Cardiac muscle cell (in vitro differentiated cells and primary cell): ENCODE measurements around the gene WDR54. TPM values are rescaled to one million over a fixed set of nuclear protein-coding genes. Genes with fewer than 3 reads are reported as not detected.

ENCODE experiments used
- DNase-seq, 2 donors: peaks; one replicate each; pipeline versions ENCODE4 v3.0.0 to v3.0.0-alpha.2; 2010 to 2017; ENCODE audit warnings: low read depth in 1 of 2, low spot score in 1 of 2
- H3K27ac ChIP-seq: fragments of 200-600 bp; sonication (generic); 2 replicates; pipeline ENCODE4 v1.5.1; 2016
- H3K27me3 ChIP-seq: fragments of 200-600 bp; sonication (generic); 2 replicates; pipeline ENCODE4 v1.6.0; 2016; ENCODE audit warnings: control low read depth
- H3K36me3 ChIP-seq: fragments of 200-600 bp; sonication (generic); 2 replicates; pipeline ENCODE4 v1.5.1; 2016; ENCODE audit warnings: control low read depth
- H3K4me1 ChIP-seq: fragments of 200-600 bp; sonication (generic); 2 replicates; pipeline ENCODE4 v1.8.1; 2017; ENCODE audit warnings: low read depth, mild to moderate bottlenecking, mixed run types
- H3K4me3 ChIP-seq: fragments of 200-600 bp; sonication (generic); 2 replicates; pipeline ENCODE4 v1.5.1; 2016; ENCODE audit warnings: mild to moderate bottlenecking
- H3K9me3 ChIP-seq: fragments of 200-600 bp; sonication (generic); 2 replicates; pipeline ENCODE4 v1.5.1; 2017; ENCODE audit warnings: low read depth, mild to moderate bottlenecking, control low read depth
- polyA plus RNA-seq: library from polyadenylated mRNA; unstranded; fragments of >200 nt; fragmentation: Nextera tagmentation; extraction: Ambion mirVana; gene quantifications from 2 replicates; pipeline ENCODE4 v1.2.1, GENCODE V29; 2016
- total RNA-seq: library from RNA; depleted of rRNA; stranded (reverse); fragments of >200 nt; gene quantifications from 2 replicates; pipeline ENCODE4 v1.2.3, GENCODE V29; 2016
- TF ChIP-seq, protein P1 (sequence below): IDR thresholded peaks from 2 replicates; pipeline ENCODE4 v1.5.1; 2012; ENCODE audit warnings: low read depth, mild to moderate bottlenecking, low read length

Gene WDR54
- total and polyA plus RNA-seq, 2 experiments from 2014 or later, result 88.5 to 132 TPM

DNA sequence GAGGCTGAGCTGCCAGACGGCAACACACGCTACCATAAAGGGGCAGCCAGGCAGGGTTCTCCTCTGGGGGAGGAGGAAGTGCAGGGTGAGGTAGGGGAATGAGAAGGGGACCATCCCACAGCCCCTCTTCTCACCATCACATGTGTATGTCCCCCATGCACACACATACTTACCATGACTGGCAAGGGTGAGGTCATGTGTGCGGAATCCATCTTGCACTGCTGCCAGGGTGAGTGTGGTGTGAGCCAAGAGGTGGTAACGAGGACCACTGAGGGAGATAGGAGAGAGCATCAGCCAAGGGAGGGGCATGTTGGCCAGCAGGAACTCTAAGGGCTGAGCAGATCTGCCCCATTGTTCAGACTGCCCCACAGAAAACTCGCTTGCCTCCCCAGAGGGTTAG is 7.1 kb downstream of the WDR54 start:
- TF ChIP-seq, protein P1, sequence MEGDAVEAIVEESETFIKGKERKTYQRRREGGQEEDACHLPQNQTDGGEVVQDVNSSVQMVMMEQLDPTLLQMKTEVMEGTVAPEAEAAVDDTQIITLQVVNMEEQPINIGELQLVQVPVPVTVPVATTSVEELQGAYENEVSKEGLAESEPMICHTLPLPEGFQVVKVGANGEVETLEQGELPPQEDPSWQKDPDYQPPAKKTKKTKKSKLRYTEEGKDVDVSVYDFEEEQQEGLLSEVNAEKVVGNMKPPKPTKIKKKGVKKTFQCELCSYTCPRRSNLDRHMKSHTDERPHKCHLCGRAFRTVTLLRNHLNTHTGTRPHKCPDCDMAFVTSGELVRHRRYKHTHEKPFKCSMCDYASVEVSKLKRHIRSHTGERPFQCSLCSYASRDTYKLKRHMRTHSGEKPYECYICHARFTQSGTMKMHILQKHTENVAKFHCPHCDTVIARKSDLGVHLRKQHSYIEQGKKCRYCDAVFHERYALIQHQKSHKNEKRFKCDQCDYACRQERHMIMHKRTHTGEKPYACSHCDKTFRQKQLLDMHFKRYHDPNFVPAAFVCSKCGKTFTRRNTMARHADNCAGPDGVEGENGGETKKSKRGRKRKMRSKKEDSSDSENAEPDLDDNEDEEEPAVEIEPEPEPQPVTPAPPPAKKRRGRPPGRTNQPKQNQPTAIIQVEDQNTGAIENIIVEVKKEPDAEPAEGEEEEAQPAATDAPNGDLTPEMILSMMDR, result no peak
- H3K27me3 ChIP-seq, result no peaks in the 10 kb centered on the region
- H3K9me3 ChIP-seq, result no peaks in the 10 kb centered on the region
- no peaks in the 10 kb centered on the region for H3K4me1 ChIP-seq
- H3K27ac ChIP-seq, result no peak overlapping the region
- no peak for DNase-seq
- peaks cover 38% of the 10 kb centered on the region for H3K36me3 ChIP-seq
- no peak overlapping the region for H3K4me3 ChIP-seq

DNA sequence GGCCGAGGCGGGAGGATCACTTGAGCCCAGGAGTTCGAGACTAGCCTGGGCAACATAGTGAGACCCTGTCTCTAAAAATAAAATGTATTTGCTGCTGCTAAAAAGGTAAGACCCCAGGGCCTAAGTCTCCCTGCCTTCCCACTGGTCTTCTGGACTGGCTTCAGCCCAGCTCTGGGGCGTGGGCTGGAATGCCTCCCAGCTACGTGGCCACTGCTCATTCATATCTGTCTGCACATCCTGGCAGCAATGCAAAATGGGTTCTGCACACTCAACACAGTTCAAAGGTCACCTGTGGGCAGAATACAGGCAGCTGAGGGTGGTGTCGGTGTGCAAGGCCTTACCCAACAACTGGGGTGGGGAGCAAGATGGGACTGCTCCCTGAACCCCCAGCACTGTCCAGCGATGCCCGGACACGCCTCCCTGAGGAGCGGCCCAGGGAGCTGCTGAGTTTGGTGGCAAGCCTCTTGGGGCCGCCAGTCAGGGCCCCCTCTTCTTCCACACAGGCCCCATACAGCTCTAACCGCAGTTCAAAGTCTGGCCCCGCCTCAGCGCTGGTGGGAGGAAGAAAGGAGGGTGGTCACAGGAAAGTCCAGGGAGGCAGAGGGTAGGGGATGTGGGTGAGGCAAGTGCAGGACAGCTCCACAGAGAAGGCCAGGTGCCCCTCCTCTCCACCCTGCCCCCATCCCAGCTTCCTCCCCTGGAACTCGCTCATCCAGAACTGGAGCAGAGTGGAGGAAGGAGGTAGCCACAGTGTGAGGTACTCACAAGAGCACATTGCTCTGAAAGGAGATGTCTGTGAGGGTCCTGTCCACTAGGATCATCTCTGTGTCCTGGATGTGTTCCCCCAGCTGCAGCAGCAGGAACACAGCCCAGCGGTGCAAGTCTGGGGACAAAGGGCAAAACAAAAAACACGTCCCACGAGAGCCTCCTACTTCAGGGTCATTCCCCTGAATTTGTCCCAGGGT is 8.2 kb downstream of the WDR54 start:
- DNase-seq, result no peak
- TF ChIP-seq, protein P1, result no peak
- Histone ChIP-seq H3K9me3 (no peaks in the 10 kb centered on the region), H3K27ac (no peak overlapping the region), H3K4me3 (no peak overlapping the region), H3K27me3 (no peaks in the 10 kb centered on the region), H3K4me1 (no peaks in the 10 kb centered on the region), H3K36me3 (peaks cover 36% of the 10 kb centered on the region)

DNA sequence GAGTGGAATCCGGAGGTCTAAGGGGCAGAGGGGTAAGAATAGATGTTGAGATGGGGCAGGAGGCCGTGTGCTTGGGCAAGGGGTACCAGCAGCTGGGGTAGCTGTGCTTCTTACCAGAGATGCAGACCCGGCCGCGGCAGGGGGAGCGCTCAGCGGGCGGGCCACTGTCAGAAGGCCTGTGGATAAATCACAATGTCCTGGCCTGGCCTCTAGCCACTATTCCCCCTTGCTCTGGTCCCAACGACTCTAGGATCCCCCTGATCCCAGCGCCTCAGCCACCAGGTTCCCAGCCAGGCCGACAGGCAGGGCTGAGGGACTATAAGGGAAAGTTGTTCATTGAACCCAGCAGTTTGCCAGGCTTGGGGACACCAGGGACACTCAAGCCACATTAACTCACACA is 9.0 kb downstream of the WDR54 start:
- Histone ChIP-seq H3K4me1 (no peaks in the 10 kb centered on the region), H3K9me3 (no peaks in the 10 kb centered on the region), H3K27me3 (no peaks in the 10 kb centered on the region), H3K27ac (no peak overlapping the region), H3K4me3 (no peak overlapping the region), H3K36me3 (peaks cover 31% of the 10 kb centered on the region)
- DNase-seq, result no peak
- TF ChIP-seq, protein P1, result no peak

DNA sequence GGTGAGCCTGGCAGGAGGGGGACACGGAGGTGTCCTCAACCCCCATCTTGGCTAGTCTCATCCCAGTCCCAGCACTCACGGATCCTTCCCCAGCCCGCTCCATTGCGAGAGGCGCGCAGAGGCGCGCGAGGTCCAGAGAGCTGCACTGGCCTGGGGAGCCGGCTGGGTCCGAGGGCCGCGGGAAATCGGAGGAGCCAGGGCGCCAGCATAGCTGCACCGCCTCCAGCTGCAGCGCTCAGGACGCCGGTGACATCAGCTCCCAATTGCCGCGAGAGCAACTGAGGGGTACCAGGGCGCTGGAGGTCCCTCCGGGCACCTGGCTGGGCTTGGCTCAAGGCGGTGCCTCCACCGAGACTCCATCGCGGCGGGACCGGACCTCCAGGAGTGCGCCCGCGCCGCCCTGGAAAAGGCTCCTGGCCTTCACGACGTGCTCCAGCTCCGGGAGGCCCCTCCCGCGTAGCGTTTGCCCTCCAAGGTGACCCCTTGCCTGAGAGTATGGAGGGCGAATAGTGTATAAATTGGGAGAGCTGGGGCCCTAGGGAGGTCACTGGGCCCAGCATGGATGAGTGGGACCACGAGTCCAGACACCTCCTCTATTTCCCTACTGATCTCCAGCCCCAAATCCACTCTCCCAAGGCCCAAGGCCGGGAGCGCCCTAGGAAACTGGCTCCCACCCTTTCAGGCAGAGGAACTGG is 14.7 kb downstream of the WDR54 start:
- TF ChIP-seq, protein P1, result no peak
- no peak for DNase-seq
- Histone ChIP-seq H3K27me3 (no peaks in the 10 kb centered on the region), H3K36me3 (peaks cover 11% of the 10 kb centered on the region), H3K9me3 (no peaks in the 10 kb centered on the region), H3K27ac (no peak overlapping the region), H3K4me3 (no peak overlapping the region), H3K4me1 (peaks cover 14% of the 10 kb centered on the region)

DNA sequence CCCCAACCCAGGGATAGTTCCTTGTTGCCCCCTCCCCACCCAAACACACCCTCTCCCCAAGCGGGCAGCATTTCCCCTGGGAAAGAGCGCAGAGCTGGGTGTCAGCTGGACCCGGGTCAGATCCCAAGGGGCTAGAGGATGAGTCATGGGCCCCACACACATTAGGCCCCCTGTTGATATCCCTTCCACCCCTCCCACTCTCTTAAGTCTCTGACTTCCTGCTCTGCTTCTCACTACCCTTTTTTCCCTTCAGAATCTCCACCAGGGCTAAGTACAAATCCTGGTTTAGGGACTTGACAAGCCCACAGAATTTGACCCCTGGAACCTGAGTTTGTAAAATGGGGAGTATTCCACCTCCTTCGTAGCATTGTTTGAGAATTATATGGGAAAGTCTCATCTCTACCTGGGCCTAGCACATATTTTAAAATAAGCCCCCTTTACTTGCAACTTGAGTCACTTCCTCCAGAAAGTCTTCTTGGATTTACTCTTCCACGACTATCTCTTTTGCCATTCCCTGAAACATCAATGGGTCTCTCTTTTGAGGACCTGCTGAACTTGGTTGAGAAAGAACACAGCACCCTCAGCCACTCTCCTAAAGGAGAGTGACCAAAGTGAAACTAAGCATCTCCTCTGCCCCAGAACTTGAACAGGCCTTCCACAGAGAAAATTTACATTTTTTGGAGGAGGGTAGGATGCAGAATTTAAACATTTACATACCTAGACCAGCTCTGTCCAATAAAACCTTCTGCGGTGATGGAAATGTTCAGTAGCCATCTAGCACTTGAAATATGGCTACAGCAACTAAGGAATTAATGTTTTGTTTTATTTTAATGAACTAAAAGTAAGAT is 15.5 kb downstream of the WDR54 start:
- no peaks in the 10 kb centered on the region for H3K27me3 ChIP-seq
- TF ChIP-seq, protein P1, result no peak
- H3K4me1 ChIP-seq, result peaks cover 14% of the 10 kb centered on the region
- H3K27ac ChIP-seq, result no peak overlapping the region
- H3K36me3 ChIP-seq, result peaks cover 3% of the 10 kb centered on the region
- H3K9me3 ChIP-seq, result no peaks in the 10 kb centered on the region
- peak in 1 of 2 donors; percentile 47 for DNase-seq
- H3K4me3 ChIP-seq, result no peak overlapping the region
